ENCODE measurements around the gene FFAR2.

Gene FFAR2

GRCh38 chr19:35478794-35479677, 31.0 kb downstream of the FFAR2 start:
- WGBS, 2 experiments, result 92 to 94% methylated on average over 20 to 21 of the region's 21 CpGs
- H3K36me3 ChIP-seq (ENCODE audit: control insufficient read depth, insufficient read depth, low read length), result no peaks in the 10 kb centered on the region

DNA sequence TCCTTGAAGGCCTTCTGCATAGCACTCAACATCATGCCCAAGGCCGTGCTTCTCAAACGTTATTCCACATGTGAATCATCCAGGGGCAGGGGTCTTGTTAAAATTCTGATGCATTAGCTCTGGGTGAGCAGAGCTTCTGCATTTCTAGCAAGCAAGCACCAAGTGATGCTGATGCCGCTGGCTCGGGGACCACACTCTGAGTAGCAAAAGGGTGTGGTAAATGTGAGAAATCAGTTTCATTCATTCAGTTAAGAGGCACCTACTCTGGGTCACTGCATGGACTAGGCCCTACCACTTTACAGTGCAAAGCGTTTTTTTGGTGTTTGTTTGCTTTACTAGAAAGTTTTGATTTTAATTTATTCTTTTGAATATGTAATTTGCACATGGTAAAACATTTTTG, 35.0 kb downstream of the FFAR2 start:
- no peak overlapping the region for H3K4me3 ChIP-seq (ENCODE audit: insufficient read depth, low read depth, low read length)
- H3K27me3 ChIP-seq (ENCODE audit: control insufficient read depth, insufficient read depth, low read length, poor library complexity, severe bottlenecking), result no peaks in the 10 kb centered on the region
- no peaks in the 10 kb centered on the region for H3K36me3 ChIP-seq (ENCODE audit: control insufficient read depth, insufficient read depth, low read length)
- H3K4me1 ChIP-seq (ENCODE audit: control insufficient read depth, insufficient read depth, low read length), result no peaks in the 10 kb centered on the region
- WGBS, 2 experiments, result 72 to 90% methylated on average over 4 to 5 of the region's 5 CpGs
- H3K27ac ChIP-seq (ENCODE audit: insufficient read depth, low read depth, low read length, poor library complexity, severe bottlenecking), result no peak overlapping the region
- no peaks in the 10 kb centered on the region for H3K9me3 ChIP-seq (ENCODE audit: control insufficient read depth, low read length)

More at GRCh38 chr19:35478794-35479677, 31.0 kb downstream of the FFAR2 start:
- Histone ChIP-seq H3K4me3 (ENCODE audit: insufficient read depth, low read depth, low read length) (no peak overlapping the region), H3K9me3 (ENCODE audit: control insufficient read depth, low read length) (no peaks in the 10 kb centered on the region), H3K4me1 (ENCODE audit: control insufficient read depth, insufficient read depth, low read length) (no peaks in the 10 kb centered on the region), H3K27ac (ENCODE audit: insufficient read depth, low read depth, low read length, poor library complexity, severe bottlenecking) (no peak overlapping the region), H3K27me3 (ENCODE audit: control insufficient read depth, insufficient read depth, low read length, poor library complexity, severe bottlenecking) (no peaks in the 10 kb centered on the region)

DNA sequence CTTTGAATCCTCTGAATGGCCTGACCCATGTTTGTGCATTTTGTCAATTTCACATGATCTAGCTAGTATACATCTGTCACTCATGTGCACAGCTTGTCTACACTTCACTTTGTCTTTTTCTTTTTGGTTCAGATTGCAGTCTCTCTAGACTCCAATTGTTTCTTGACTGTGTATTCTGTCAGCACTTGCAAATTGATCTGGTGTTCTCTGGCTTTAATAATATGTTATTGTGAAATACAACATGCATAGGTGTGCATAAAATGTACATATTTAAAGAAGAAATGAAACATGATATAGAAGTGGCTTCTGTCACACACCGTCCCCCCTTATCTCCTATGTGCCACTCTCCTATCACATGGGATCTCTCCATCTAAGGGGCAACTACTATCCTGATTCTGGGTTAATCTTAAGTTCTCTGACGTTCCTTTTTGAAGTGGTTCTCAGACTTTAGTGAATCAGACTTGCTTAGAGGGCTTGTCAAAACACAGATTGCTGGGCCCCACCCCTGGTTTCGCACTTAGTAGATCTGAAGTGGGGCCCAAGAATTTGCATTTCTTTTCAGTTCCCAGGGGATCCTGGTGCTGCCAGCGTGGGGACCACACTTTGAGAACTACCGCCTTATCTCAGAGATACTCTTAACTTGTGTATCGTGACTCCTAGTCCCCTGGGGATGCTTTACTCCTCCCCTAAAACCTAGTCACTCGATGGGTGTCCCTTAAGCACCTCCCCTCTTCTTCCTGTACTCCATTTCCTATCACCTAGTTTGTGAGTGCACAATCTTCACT, 36.4 kb downstream of the FFAR2 start:
- no peaks in the 10 kb centered on the region for H3K36me3 ChIP-seq (ENCODE audit: control insufficient read depth, insufficient read depth, low read length)
- H3K27ac ChIP-seq (ENCODE audit: insufficient read depth, low read depth, low read length, poor library complexity, severe bottlenecking), result no peak overlapping the region
- H3K4me3 ChIP-seq (ENCODE audit: insufficient read depth, low read depth, low read length), result no peak overlapping the region
- no peaks in the 10 kb centered on the region for H3K4me1 ChIP-seq (ENCODE audit: control insufficient read depth, insufficient read depth, low read length)
- no peaks in the 10 kb centered on the region for H3K27me3 ChIP-seq (ENCODE audit: control insufficient read depth, insufficient read depth, low read length, poor library complexity, severe bottlenecking)
- 78% methylated on average over 7 of the region's 7 CpGs for WGBS, 2 experiments
- no peaks in the 10 kb centered on the region for H3K9me3 ChIP-seq (ENCODE audit: control insufficient read depth, low read length)

DNA sequence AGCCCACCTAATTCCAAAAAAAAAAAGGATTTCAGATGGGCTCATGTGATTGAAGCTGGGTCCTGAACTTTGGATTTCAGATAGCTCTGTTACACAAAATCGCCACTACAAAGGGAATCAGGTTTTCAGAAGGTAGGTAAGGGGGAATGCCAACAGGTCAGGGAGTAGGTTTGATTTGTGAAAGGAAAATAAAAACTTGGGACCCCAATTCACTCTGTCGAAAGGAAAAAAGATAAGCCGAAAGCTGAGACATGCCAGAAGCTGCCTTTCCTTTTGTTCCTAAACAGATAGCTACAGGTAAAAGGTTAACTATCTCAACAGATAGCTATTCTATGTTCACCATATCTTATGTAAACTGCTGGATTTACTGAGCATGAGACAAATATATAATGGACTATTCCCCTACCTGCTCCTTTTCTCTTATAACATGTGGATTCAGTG, 38.2 kb downstream of the FFAR2 start:
- no peaks in the 10 kb centered on the region for H3K4me1 ChIP-seq (ENCODE audit: control insufficient read depth, insufficient read depth, low read length)
- no peak overlapping the region for H3K4me3 ChIP-seq (ENCODE audit: insufficient read depth, low read depth, low read length)
- no peaks in the 10 kb centered on the region for H3K27me3 ChIP-seq (ENCODE audit: control insufficient read depth, insufficient read depth, low read length, poor library complexity, severe bottlenecking)
- 91 to 94% methylated on average over 3 of the region's 3 CpGs for WGBS, 2 experiments
- H3K27ac ChIP-seq (ENCODE audit: insufficient read depth, low read depth, low read length, poor library complexity, severe bottlenecking), result no peak overlapping the region
- no peaks in the 10 kb centered on the region for H3K9me3 ChIP-seq (ENCODE audit: control insufficient read depth, low read length)
- no peaks in the 10 kb centered on the region for H3K36me3 ChIP-seq (ENCODE audit: control insufficient read depth, insufficient read depth, low read length)

DNA sequence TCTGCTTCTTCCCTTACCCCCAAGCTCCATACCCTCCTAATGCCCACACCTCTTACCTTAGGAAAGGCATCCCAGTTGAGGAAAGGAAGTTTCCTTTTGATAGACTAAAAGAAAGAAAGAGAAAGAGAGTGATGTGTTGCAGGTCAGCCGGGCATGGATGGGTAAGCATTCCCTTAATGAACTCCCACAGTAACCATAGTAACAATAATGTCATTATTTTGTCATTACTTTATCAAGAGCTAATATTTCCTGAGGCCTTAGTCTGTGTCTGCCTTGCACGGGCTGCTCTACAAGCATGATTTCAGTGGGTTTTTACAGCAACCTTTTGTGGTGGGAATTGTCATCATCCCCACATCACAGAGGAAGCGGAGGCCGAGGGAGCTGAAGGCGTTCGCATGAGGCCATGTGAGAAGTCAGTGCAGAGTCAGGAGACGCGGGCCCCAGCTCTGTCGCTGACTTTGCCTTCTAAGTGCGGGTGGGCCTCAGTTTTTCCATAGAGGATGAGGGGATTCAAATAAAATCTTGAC, 39.7 kb downstream of the FFAR2 start:
- WGBS, 2 experiments, result 94 to 97% methylated on average over 10 of the region's 10 CpGs
- Histone ChIP-seq H3K27me3 (ENCODE audit: control insufficient read depth, insufficient read depth, low read length, poor library complexity, severe bottlenecking) (no peaks in the 10 kb centered on the region), H3K4me1 (ENCODE audit: control insufficient read depth, insufficient read depth, low read length) (no peaks in the 10 kb centered on the region), H3K27ac (ENCODE audit: insufficient read depth, low read depth, low read length, poor library complexity, severe bottlenecking) (no peak overlapping the region), H3K9me3 (ENCODE audit: control insufficient read depth, low read length) (no peaks in the 10 kb centered on the region), H3K4me3 (ENCODE audit: insufficient read depth, low read depth, low read length) (no peak overlapping the region), H3K36me3 (ENCODE audit: control insufficient read depth, insufficient read depth, low read length) (no peaks in the 10 kb centered on the region)

DNA sequence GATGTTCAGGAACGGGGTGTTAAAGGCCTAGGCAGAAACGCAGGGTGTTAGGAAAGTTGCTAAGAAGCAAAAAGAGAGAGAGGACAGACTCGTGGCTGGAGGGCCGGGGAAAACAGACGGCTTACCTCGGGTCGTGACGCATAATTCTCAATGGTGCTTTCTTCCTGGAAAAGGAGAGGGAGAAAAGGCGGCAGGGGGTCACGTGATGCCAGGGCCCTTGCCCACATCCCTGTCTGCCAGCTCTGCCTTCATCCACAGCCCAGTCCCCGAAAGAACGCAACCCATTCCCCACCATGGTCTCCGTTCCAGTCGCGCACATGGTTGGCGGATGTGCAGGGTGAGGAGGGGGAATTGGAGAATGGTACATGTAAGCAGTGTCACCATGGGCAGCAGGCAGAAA, 40.6 kb downstream of the FFAR2 start:
- Histone ChIP-seq H3K9me3 (ENCODE audit: control insufficient read depth, low read length) (no peaks in the 10 kb centered on the region), H3K27ac (ENCODE audit: insufficient read depth, low read depth, low read length, poor library complexity, severe bottlenecking) (no peak overlapping the region), H3K4me1 (ENCODE audit: control insufficient read depth, insufficient read depth, low read length) (no peaks in the 10 kb centered on the region), H3K36me3 (ENCODE audit: control insufficient read depth, insufficient read depth, low read length) (no peaks in the 10 kb centered on the region), H3K4me3 (ENCODE audit: insufficient read depth, low read depth, low read length) (no peak overlapping the region), H3K27me3 (ENCODE audit: control insufficient read depth, insufficient read depth, low read length, poor library complexity, severe bottlenecking) (no peaks in the 10 kb centered on the region)
- 87 to 90% methylated on average over 16 of the region's 16 CpGs for WGBS, 2 experiments

- WGBS, 2 experiments, result 85 to 88% methylated on average over 9 of the region's 9 CpGs
- Histone ChIP-seq H3K27me3 (ENCODE audit: control insufficient read depth, insufficient read depth, low read length, poor library complexity, severe bottlenecking) (no peaks in the 10 kb centered on the region), H3K4me1 (ENCODE audit: control insufficient read depth, insufficient read depth, low read length) (no peaks in the 10 kb centered on the region)
Observed at GRCh38 chr19:35490364-35490763, 42.3 kb downstream of the FFAR2 start, which contains the start of gene KRTDAP. Gene KRTDAP (minus strand): TSS chr19:35490464. CDS start chr19:35490442, 22 bp downstream.

DNA sequence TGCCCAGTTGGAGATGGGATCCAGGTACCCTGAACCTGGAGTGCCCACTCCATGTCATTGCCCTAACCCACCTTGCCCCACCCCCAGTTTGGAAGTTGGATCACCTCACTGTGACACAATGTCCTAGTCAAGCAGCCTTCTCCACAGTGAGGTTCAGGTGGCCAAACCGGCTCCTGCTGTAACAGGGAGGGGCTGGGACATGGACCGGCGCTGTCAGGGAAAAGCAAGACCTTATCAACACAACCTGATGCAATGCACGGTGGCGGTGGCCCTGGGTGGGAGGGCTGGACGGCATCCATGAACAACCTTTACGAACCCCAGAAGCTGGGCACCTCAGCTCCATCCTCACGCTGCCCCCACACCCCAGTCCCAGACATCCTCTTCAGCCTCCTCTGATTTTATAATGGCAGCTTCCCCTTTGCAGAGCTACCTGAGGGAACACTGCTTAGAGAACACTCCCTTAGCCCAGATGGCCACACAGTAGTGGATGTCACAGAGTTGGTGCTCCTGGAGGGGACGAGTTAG, 43.8 kb downstream of the FFAR2 start:
- H3K36me3 ChIP-seq (ENCODE audit: control insufficient read depth, insufficient read depth, low read length), result no peaks in the 10 kb centered on the region

More at GRCh38 chr19:35490364-35490763, 42.3 kb downstream of the FFAR2 start, which contains the start of gene KRTDAP:
- Histone ChIP-seq H3K27ac (ENCODE audit: insufficient read depth, low read depth, low read length, poor library complexity, severe bottlenecking) (no peak within 1 kb of the TSS), H3K9me3 (ENCODE audit: control insufficient read depth, low read length) (no peaks in the 10 kb centered on the region), H3K36me3 (ENCODE audit: control insufficient read depth, insufficient read depth, low read length) (no peaks in the 10 kb centered on the region), H3K4me3 (ENCODE audit: insufficient read depth, low read depth, low read length) (no peak within 1 kb of the TSS)

DNA sequence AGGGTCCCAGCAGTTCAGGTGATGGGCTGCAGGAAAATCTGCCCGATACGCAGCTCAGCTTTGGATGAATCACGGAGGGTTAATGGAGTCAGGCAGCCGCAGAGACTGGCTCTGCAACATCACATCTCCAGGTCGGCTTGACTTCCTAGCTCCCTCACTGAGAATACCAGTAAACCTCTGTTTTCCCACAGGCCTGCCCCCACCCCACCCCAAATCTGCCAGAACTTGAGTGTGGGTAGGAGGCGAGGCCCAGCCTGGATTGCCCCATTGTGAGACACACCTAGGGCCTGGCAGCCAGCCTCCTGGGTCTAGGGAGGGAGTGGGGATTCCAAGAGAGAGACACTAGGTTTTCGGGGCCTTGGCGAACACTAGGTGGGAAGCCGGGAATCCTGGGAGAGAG, 45.9 kb downstream of the FFAR2 start:
- no peaks in the 10 kb centered on the region for H3K27me3 ChIP-seq (ENCODE audit: control insufficient read depth, insufficient read depth, low read length, poor library complexity, severe bottlenecking)
- H3K36me3 ChIP-seq (ENCODE audit: control insufficient read depth, insufficient read depth, low read length), result no peaks in the 10 kb centered on the region
- 90% methylated on average over 9 of the region's 9 CpGs for WGBS, 2 experiments
- H3K27ac ChIP-seq (ENCODE audit: insufficient read depth, low read depth, low read length, poor library complexity, severe bottlenecking), result no peak overlapping the region
- no peaks in the 10 kb centered on the region for H3K4me1 ChIP-seq (ENCODE audit: control insufficient read depth, insufficient read depth, low read length)
- H3K9me3 ChIP-seq (ENCODE audit: control insufficient read depth, low read length), result no peaks in the 10 kb centered on the region
- H3K4me3 ChIP-seq (ENCODE audit: insufficient read depth, low read depth, low read length), result no peak overlapping the region

More for the DNA sequence above, 43.8 kb downstream of the FFAR2 start:
- Histone ChIP-seq H3K27me3 (ENCODE audit: control insufficient read depth, insufficient read depth, low read length, poor library complexity, severe bottlenecking) (no peaks in the 10 kb centered on the region), H3K9me3 (ENCODE audit: control insufficient read depth, low read length) (no peaks in the 10 kb centered on the region), H3K4me3 (ENCODE audit: insufficient read depth, low read depth, low read length) (no peak overlapping the region), H3K27ac (ENCODE audit: insufficient read depth, low read depth, low read length, poor library complexity, severe bottlenecking) (no peak overlapping the region), H3K4me1 (ENCODE audit: control insufficient read depth, insufficient read depth, low read length) (no peaks in the 10 kb centered on the region)
- WGBS, 2 experiments, result 93 to 95% methylated on average over 9 of the region's 9 CpGs
